Memory B cell (primary cell): ENCODE measurements around the gene SLC27A3.
"Not testable (repeated sequence)": the region's sequence is repeated elsewhere in the genome, so short reads cannot be mapped to it uniquely, and the experiment has no call there.

Experiments used
- ATAC-seq: fragments of 150-1000 bp; cut with Tn5 transposase; 2 replicates; pipeline ENCODE4 v1.10.0; 2021; ENCODE audit warnings: low read depth, mild to moderate bottlenecking, moderate library complexity
- DNase-seq, 2 donors: peaks; one replicate each; pipeline ENCODE4 v3.0.0; 2022; ENCODE audit warnings: low spot score in 2 of 2
- H3K27ac Mint-ChIP-seq: one replicate; pipeline ENCODE4 v1.8.0; 2022; ENCODE audit warnings: mild to moderate bottlenecking, moderate library complexity, mixed read lengths
- H3K27me3 Mint-ChIP-seq: one replicate; pipeline ENCODE4 v1.8.0; 2022; ENCODE audit warnings: mixed read lengths
- H3K36me3 Mint-ChIP-seq: one replicate; pipeline ENCODE4 v1.8.0; 2022; ENCODE audit warnings: mild to moderate bottlenecking, mixed read lengths
- H3K4me1 Mint-ChIP-seq: one replicate; pipeline ENCODE4 v1.8.0; 2022; ENCODE audit warnings: mixed read lengths
- H3K4me3 Mint-ChIP-seq: one replicate; pipeline ENCODE4 v1.8.0; 2022; ENCODE audit warnings: mild to moderate bottlenecking, moderate library complexity, mixed read lengths
- H3K9me3 Mint-ChIP-seq: one replicate; pipeline ENCODE4 v1.8.0; 2022; ENCODE audit warnings: mixed read lengths

Gene SLC27A3

GRCh38 chr1:153782648-153783047, 7.4 kb downstream of the SLC27A3 start:
- not testable (repeated sequence) for ATAC-seq, H3K36me3 Mint-ChIP-seq, H3K27me3 Mint-ChIP-seq, H3K9me3 Mint-ChIP-seq, DNase-seq
- Mint-ChIP-seq H3K4me3 (peak overlapping the region; percentile 96), H3K27ac (peak overlapping the region; percentile 94), H3K4me1 (peaks cover 15% of the 10 kb centered on the region)

- Mint-ChIP-seq H3K27ac (peak overlapping the region; percentile 94), H3K36me3 (peaks cover 2% of the 10 kb centered on the region), H3K27me3 (no peaks in the 10 kb centered on the region), H3K4me1 (peaks cover 16% of the 10 kb centered on the region), H3K4me3 (peak overlapping the region; percentile 96), H3K9me3 (no peaks in the 10 kb centered on the region)
- peak; percentile 93 for ATAC-seq
- DNase-seq = peak; percentile 89 to 92
Observed at GRCh38 chr1:153783233-153784190, 8.3 kb downstream of the SLC27A3 start.

DNA sequence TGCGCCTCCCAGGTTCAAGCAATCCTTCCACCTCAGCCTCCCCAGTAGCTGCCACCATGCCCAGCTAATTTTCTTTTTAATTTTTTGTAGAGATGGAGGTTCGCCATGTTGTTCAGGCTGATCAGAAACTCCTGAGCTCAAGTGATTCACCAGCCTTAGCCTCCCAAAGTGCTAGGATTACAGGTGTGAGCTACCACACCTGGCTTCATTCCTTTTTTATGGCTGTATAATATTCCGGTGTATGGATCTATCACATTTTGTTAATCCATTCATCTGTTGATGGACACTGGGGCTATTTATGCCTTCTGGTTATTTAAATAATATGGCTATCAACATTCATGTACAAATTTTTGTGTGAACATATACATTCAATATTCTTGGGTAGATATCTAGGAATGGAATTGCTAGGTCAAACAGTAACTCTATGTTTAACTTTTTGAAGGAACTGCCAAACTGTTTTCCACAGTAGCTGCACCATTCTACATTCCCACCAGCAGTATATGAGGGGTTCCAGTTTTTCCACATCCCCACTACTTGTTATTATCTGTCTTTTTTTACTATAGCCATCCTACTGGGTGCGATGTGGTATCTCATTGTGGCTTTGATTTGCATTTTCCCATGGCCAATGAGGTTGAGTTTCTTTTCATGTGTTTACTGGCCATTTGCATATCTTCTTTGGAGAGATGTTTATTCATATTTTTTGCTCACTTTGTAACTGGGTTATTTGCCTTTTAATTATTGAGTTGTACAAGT, 11.0 kb downstream of the SLC27A3 start:
- Mint-ChIP-seq H3K9me3 (no peaks in the 10 kb centered on the region), H3K4me3 (no peak overlapping the region), H3K27ac (no peak overlapping the region), H3K27me3 (no peaks in the 10 kb centered on the region), H3K36me3 (no peaks in the 10 kb centered on the region), H3K4me1 (peaks cover 29% of the 10 kb centered on the region)
- ATAC-seq = no peak
- no peak for DNase-seq

DNA sequence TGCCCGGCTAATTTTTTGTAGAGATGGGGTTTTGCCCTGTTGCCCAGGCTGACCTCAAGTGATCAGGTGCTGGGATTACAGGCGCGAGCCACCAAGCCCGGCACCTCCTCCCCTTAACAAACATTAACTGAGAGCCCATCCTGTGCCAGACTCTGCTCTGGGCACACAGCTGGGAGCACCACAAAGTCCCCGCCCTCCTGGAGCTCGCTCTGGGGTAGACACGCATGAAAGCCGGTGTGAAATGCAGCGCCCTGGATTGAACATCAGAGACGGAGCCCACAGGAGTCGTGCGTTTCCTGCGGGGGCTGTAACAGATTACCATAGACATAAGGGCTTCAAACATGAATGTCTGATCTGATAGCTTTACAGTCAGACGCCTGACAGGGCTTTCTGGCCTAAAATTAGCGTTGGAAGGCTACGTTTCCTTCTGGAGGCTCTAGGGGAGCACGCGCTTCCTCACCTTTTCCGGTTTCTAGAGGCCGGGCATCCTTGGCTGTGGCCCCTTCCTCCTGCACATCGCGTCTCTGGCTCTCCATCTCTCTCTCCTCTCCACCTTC, 14.3 kb downstream of the SLC27A3 start:
- Mint-ChIP-seq H3K27ac (peak overlapping the region; percentile 94), H3K4me3 (peak overlapping the region; percentile 64), H3K36me3 (no peaks in the 10 kb centered on the region), H3K27me3 (no peaks in the 10 kb centered on the region), H3K4me1 (peaks cover 28% of the 10 kb centered on the region), H3K9me3 (no peaks in the 10 kb centered on the region)
- no peak for ATAC-seq
- DNase-seq = no peak

DNA sequence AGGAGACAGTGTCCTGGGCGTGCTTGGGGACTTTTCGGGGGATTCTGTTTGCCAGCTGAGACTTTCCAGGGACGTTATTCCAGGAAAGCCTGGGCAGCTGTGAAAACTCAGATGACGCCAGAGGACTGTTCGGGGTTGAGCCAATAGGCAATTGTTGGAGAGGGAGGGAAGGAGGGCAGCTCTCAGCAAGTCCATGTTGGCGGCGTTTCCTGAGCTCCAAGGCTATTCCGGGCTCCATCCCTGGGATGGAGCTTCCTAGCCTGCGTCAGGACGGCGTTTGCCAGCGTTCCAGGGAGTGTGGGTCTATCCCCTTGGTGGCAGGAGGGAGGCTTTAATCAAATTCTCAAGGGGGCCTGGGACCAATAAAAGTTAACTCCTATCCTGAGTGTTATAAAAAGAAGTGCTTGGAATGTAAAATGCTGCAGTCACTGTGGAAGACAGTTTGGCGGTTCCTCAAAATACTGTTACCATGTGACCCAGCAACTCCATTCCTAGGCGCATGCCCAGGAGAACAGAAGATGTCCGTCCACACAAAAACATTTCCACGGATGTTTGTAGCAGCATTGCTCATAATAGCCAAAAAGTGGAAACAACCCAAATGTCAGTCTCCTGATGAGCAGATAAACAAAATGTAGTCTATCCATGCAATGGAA, 15.2 kb downstream of the SLC27A3 start:
- peak overlapping the region; percentile 94 for H3K27ac Mint-ChIP-seq
- no peaks in the 10 kb centered on the region for H3K9me3 Mint-ChIP-seq
- H3K4me3 Mint-ChIP-seq = peak overlapping the region; percentile 64
- ATAC-seq (peak; percentile 31), DNase-seq (no peak)
- H3K36me3 Mint-ChIP-seq = no peaks in the 10 kb centered on the region
- H3K27me3 Mint-ChIP-seq = no peaks in the 10 kb centered on the region
- H3K4me1 Mint-ChIP-seq = peaks cover 24% of the 10 kb centered on the region

DNA sequence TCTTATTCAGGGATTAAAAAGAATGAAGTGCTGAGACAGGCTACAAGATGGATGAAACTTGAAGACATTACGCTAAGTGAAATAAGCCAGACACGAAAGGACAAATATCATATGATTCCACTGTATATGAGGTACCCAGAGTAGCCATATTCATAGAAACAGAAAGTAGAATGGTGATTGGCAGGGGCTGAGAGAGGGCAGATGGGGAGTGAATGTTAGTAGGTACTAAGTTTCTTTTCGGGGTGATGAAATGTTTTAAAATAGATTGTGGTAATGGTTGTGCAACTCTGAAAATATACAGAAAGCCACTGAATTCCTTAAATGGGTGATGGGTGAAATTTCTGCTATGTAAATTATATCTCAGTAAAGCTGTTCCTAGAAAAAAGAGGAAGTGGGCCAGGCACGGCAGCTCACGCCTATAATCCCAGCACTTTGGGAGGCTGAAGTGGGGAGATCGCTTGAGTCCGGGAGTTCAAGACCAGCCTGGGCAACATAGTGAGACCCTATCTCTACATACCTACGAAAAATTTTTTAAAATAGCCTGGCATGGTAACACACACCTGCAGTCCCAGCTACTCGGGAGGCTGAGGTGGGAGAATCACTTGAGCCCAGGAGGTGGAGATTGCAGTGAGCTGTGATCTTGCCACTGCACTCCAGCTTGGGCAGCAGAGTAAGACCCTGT, 15.9 kb downstream of the SLC27A3 start:
- DNase-seq = peak in 1 of 2 donors; percentile 64
- H3K27me3 Mint-ChIP-seq = no peaks in the 10 kb centered on the region
- no peaks in the 10 kb centered on the region for H3K36me3 Mint-ChIP-seq
- peak overlapping the region; percentile 94 for H3K27ac Mint-ChIP-seq
- ATAC-seq = peak; percentile 95
- no peaks in the 10 kb centered on the region for H3K9me3 Mint-ChIP-seq
- peak overlapping the region; percentile 42 for H3K4me3 Mint-ChIP-seq
- peaks cover 20% of the 10 kb centered on the region for H3K4me1 Mint-ChIP-seq

GRCh38 chr1:153791648-153792253, 16.5 kb downstream of the SLC27A3 start:
- Mint-ChIP-seq H3K36me3 (no peaks in the 10 kb centered on the region), H3K4me3 (peak overlapping the region; percentile 11), H3K27ac (peak overlapping the region; percentile 94), H3K4me1 (peaks cover 23% of the 10 kb centered on the region), H3K27me3 (no peaks in the 10 kb centered on the region), H3K9me3 (no peaks in the 10 kb centered on the region)
- DNase-seq (no peak), ATAC-seq (peak; percentile 22)

GRCh38 chr1:153792631-153793041, 17.4 kb downstream of the SLC27A3 start:
- H3K4me3 Mint-ChIP-seq = no peak overlapping the region
- DNase-seq = no peak
- H3K9me3 Mint-ChIP-seq = no peaks in the 10 kb centered on the region
- peaks cover 29% of the 10 kb centered on the region for H3K4me1 Mint-ChIP-seq
- no peaks in the 10 kb centered on the region for H3K27me3 Mint-ChIP-seq
- H3K36me3 Mint-ChIP-seq = no peaks in the 10 kb centered on the region
- no peak for ATAC-seq
- peak overlapping the region; percentile 64 for H3K27ac Mint-ChIP-seq

- DNase-seq (no peak), ATAC-seq (no peak)
- Mint-ChIP-seq H3K27me3 (no peaks in the 10 kb centered on the region), H3K4me1 (peaks cover 28% of the 10 kb centered on the region), H3K27ac (no peak overlapping the region), H3K4me3 (no peak overlapping the region), H3K9me3 (no peaks in the 10 kb centered on the region), H3K36me3 (no peaks in the 10 kb centered on the region)
Observed at GRCh38 chr1:153793261-153793972, 18.2 kb downstream of the SLC27A3 start.

DNA sequence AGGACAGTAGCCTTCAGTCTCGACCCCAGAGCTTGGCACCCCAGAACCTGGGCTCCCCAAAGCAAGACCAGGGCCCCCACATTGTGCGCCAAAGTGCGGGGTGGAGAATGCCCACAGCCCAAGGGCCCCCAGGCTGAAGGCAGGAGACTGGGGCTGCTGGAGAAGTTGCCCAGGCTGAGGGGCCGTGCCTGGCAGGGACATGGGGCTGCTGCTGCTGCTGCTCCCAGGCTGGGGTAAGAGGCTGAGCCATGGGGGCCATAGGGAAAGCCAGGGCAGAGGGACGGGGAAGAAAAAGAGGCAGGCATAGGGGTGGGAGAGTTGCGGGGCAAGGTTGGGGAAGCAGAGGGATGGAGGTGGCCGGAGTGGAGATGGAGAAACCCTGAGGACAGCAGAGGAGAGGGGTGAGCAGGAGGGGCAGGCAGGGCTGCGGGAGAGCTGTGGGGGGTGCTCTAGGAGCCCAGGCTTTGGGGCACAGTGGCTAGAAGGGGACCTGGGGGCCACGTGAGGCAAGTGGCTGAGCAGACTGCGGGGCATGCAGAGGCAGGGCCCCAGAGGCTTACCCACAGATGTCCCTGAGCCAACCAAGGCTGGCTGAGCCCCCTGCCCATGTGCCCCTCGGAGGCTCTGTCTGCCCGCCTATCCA, 18.9 kb downstream of the SLC27A3 start:
- no peak for DNase-seq
- H3K4me3 Mint-ChIP-seq = no peak overlapping the region
- no peaks in the 10 kb centered on the region for H3K27me3 Mint-ChIP-seq
- no peak for ATAC-seq
- H3K27ac Mint-ChIP-seq = peak overlapping the region; percentile 33
- no peaks in the 10 kb centered on the region for H3K36me3 Mint-ChIP-seq
- no peaks in the 10 kb centered on the region for H3K9me3 Mint-ChIP-seq
- H3K4me1 Mint-ChIP-seq = peaks cover 30% of the 10 kb centered on the region

DNA sequence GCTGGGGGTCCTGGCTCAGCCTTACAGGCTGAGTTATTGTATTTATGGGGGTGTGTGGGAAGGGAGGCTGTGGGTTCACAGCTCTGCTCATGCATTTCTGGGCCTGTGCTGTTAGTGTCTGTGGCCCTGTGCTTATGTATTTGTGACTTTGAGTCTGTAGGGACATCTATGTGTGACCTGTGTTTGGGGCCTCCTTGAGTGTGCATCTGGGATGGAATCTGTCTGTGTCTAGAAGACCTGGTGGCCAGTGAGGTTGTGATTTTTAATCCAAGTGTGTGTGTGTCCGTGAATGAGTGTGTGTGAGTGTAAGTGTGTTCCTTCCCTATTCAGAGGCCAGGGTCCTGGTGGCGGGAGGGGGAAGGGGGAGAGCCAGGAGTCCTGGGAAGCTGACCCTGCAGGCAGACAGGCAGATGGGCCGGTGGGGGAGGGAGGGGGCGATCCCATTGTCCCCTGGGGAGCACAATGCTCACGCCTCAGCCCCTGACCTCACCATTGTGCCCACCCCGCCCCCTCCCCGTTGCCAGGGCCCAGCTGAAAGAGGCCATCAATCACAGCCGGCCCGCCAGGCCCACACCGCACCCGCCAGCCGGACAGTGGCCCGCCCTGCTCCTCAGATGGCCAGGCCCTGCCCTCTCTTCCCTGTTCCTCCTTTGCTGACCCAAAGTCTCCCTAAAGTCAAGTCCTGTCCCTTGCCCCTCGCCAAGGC, 19.6 kb downstream of the SLC27A3 start:
- Mint-ChIP-seq H3K27ac (peak overlapping the region; percentile 33), H3K9me3 (no peaks in the 10 kb centered on the region), H3K4me3 (no peak overlapping the region), H3K36me3 (no peaks in the 10 kb centered on the region), H3K27me3 (no peaks in the 10 kb centered on the region), H3K4me1 (peaks cover 28% of the 10 kb centered on the region)
- DNase-seq (no peak), ATAC-seq (no peak)
